ENCODE data around the gene PIK3CD.

GRCh38 chr1:9618909-9619679 is 32.4 kb upstream of the PIK3CD start:
- TF ChIP-seq CTCF (IDR thresholded peaks at IDR 0.05; ENCODE audit: poor library complexity, severe bottlenecking) = no peak
- TF ChIP-seq TAF1 (IDR thresholded peaks at IDR 0.05; ENCODE audit: low read depth) = no peak
